HG02642 (cell line): ENCODE results near the gene GNAQ.
"Not testable (repeated sequence)": the region's sequence is repeated elsewhere in the genome, so short reads cannot be mapped to it uniquely, and the experiment has no call there.

Experiments
- ATAC-seq: cut with Tn5 transposase; IDR thresholded peaks from one replicate; pipeline ENCODE4 v1.9.1; 2021; ENCODE audit warnings: mild to moderate bottlenecking; ENCODE audit not compliant: unreplicated experiment, poor library complexity

The GNAQ gene

DNA sequence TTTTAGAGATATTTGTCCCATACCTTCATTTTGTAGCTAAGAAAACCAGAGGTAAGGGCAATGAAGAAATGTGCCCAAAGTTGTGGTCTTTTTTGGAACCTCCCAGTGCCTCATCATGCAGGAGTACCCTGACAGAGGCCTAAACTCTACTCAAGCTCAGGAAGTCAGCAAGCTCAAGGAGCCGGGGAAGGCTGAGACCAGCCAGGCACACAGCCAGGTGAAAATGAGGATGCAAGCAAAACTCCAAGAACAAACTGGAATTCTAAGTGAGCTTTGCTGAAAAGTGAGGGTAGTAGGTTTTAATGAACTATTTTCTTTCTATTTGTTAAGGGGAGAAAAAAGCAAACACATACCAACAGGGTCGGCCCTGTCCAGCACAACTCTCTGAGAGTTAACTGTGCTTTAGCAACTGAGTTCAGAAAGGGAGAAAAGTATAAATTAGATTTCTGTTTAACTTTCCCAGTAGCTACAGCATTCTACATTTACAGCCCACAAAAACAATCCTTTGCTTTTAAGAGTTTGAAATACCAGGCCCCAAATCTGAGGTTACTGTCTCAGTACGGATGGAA lies 146.4 kb downstream of the GNAQ start:
- ATAC-seq: no peak

DNA sequence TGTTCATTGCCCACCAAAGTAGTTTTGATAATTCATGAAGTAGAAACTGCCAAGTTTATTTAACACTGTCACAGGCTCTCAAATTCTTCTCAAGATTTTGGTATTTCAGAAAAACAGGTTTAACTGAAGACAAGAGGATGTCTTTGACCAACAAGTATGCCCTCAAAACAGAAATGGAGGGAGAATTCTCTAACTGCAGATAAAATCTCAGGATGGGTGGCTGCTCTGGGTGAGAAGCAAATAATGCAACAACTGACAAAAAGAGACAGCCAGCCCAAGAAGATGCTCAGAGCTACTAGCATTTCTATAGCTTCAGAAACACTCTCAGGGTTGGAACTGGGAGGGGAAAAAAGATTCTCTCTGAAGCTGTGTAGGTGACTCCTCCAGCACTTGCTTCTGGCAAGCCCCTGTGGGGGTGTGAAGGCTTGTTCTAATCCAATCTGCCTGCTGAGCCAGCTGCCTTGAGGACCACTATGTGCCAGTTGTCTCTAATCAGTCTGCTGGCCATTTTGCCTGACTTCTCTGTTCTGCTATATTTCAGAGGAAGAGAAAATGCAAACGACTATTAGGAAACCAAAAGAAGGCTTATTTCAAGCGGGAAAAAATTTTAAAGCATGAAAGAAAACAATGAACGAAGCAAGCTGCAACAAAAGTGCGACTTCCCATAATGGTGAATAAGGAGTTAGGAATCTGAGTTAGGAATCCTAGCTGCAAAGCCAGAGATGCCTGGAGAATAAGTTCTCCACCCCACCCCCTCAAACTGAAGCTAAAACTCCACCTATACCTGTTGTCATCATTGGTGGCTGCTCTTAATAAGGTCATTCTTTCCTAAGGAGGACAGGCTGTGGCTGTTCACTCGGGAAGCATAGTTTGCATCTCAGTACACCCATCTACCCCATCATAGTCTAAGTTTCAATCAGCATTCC lies 147.5 kb downstream of the GNAQ start:
- no peak for ATAC-seq

DNA sequence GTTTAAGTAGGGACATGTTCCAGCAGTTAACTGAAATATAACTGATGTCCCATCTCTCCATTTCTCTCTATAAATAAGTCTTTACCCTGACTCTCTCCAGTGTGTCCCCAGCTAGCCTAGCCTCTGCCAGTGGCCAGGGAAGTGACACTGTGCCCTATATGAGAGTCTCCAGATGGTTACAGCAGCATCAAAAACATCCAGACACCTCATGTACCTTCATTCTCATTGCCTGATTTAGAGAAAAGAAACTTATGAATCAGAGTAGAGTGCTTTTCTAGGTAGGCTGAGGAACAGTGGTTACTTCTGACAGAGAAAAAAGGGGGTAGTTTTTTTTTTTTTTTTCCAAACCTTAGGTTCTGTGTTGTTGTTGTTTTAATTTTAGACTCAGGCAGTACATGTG lies 148.5 kb downstream of the GNAQ start:
- ATAC-seq: no peak

DNA sequence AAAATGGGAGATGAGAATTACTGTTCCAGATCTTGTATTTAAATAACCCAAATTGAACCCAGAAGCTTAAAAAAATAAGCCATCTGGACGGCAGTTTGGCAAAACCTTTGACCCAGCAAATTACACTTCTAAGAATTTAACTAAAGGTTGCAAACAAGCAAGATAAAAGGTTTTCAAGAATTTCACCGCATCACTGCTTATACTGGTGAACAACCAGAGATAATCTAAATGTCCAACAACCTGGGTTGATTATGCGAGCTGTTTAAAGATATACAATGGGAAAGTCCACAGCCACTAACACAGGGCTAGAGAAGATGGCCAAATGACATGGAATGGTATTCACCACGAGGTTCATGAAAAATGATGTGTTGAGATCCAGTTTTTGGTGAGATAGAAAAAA lies 149.3 kb downstream of the GNAQ start:
- no peak for ATAC-seq

DNA sequence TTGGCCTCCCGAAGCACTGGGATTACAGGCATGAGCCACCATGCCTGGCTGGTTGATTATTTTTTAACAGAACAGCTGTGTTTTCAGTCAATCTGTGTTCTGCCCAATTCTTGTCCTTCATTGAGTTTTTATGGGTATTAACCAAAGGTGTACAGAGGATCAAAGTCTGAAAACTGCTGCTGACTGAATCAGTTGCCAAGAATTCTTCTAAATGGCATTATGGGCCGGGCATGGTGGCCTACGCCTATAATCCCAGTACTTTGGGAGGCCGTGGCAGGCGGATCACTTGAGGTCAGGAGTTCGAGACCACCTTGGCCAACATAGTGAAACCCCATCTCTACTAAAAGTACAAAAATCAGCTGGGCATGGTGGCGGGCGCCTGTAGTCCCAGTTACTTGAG lies 150.0 kb downstream of the GNAQ start:
- ATAC-seq: not testable (repeated sequence)

DNA sequence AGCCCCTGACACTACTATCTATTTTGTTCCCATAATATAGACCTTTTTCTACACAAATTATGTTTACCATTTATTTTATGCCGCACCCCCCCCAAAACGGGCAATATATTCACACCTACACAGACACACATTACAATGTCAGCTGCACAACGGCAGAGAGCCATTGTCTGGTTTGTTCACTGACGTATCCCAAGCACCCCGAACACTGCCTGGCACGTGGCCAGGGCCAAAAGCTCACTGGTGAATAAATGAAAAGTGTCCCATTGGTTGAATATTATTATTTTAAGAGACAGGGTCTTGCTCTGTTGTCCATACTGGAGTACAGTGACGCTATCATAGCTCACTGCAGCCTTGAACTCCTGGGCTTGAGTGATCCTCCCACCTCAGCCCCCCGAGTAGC lies 150.5 kb downstream of the GNAQ start:
- ATAC-seq: no peak

DNA sequence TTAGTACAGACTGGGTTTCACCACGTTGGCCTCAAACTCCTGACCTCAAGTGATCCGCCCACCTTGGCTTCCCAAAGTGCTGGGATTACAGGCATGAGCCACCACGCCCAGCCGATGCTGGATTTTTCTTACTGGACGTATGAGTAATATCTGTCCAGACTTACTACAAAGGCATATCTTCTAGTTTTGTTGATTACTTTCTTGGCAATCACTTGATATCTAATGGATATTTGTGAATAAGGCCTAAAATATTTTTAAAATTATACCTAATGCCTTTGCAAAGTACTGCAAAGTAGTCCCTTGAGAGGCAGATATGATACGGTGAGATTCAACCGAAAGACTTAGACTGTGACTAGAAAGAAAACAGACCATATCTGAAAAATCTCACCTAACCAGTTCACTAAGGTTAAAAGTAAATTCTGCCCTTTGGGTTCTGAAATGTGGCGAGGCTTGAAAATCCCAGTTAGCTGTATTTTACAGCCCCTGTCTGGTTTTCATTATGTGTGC lies 152.1 kb downstream of the GNAQ start:
- no peak for ATAC-seq

DNA sequence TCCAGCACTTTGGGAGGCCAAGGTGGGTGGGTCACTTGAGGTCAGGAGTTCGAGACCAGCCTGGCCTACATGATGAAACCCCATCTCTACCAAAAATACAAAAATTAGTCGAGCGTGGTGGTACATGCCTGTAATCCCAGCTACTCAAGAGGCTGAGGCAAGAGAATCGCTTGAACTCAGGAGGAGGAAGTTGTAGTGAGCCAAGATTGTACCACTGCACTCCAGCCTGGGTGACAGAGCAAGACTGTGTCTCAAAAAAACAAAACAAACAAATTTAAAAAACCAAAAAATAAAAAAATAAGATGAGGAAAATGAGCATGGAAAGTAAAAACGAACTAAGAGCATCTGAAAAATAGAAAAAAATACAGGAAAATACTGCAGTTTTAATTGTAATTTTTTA lies 152.8 kb downstream of the GNAQ start:
- not testable (repeated sequence) for ATAC-seq

DNA sequence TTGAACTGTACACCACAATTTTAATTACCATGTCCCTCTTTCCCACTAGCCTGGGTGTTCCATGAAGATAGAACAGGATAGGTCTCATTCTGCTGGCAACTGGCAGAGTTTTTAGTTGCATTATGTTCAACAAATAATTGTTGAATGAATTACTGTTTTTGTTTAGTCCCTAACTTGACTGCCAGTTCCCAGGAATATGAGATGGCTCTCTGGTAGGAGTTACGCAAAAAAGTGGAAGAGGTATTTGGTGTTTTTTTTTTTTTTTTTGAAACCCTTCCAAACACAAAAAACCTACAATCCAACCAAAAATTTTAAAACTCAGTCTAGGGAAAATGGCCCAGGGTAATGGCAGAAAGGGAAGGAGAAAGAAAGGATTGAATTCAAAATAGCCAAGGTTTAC lies 153.6 kb downstream of the GNAQ start:
- no peak for ATAC-seq

DNA sequence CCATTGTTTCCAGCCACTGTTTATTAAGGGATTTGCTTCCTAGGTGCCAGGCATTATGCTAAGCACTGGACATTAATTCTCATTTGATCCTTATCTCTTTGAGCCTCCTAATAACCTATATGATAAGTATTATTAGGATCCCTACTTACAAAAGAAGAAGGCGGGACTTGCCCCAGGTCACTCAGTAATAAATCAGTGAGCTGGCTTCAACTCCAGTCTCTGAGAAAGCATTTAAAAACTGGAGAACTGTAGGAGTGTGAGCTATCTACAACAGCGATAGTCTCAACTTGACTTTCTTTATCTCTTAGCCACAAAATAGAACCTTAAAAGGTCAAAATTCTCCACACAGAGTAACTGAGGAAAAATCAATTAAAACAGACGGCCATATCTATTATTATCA lies 155.0 kb downstream of the GNAQ start:
- ATAC-seq: no peak

DNA sequence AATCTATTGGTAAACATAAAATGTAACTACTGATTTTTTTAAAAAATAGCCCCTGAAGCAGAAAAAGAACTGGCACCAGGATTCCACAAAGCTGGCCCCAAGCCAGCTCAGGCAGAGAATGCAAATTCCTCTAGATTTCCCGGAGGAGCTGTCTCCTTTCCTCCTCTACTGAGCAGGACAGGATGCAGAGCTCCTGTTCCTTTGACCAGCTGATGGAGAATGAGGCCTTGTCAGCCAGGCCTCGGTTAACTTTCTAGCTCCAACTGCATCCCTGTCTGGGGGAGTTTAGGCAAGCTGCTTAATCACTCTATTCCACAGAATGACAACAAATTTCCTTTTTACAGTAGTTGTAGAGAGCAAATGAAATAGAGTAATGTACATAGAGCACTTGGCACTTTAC lies 155.5 kb downstream of the GNAQ start:
- no peak for ATAC-seq

DNA sequence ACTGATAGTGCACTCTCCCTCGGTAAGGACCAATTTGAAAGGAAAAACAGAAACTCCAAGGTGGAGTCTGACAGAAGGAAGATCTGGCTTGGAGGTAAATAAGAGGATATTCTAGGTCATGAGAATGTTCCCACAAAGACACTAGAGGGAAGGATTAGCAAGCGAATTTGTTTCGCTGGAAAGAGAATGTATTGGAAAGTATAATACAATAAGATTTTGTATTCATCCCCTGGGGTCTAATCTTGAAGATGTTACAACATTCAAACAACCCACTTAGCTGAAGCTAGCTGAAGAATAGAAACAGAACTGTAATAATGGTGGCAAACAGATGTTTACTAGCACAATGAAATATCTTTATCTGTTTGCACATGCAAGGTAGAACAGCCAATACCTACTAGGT lies 158.7 kb downstream of the GNAQ start:
- no peak for ATAC-seq

DNA sequence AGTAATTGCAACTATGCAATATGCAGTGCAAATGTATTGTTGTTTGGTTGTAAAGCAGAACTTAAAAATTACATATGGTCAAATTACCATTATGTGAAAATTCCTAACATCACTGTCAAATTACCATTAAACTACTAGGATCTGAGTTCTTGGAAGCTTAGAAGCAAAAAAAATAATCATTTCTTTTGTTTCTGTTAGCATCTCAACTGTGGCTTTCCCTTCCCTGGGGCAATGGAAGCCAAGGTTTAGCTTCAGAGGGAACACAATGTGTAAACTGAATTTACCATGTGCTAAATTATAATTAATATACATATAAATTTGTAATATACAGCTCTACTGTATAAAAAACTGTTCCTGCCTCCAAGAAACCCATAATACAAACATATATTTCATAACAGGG lies 159.4 kb downstream of the GNAQ start:
- ATAC-seq: no peak

DNA sequence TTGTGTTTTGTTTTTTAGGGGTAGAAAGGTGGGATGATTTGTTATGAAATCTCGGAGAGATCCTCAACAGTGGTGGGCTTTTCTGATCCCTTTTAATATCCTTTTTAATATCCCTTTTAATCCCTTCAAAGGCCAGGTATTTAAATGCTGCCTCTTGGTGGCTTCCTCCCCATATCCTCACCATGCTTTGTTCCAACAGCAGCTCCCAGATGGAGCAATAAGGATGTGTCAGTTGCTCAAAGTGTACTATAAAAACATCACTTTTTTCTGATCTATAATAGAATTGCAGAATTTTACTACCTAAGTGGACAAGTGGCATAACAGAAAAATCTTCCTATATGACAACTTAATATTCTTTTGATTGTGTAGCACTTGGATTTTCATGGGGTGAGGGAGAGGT lies 160.1 kb downstream of the GNAQ start:
- no peak for ATAC-seq

DNA sequence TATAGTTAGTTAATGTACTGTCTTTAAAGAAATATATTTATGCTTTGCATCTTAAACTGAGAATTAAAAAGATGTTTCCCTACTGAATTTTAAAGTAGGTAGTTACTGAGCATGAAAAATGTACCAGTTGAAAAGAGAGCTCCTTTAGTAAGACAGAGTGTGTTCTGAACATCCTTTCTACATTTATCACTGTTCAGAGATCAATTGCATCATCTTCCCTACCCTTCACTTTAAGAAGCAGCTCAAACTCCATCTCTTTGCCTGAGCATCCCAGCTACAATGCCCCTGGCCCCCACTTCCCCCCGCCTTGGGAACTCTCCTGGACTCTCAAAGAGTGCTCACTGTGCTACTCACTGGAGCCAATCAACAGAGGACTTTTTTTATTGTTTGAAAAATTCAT lies 164.7 kb downstream of the GNAQ start:
- ATAC-seq: no peak

DNA sequence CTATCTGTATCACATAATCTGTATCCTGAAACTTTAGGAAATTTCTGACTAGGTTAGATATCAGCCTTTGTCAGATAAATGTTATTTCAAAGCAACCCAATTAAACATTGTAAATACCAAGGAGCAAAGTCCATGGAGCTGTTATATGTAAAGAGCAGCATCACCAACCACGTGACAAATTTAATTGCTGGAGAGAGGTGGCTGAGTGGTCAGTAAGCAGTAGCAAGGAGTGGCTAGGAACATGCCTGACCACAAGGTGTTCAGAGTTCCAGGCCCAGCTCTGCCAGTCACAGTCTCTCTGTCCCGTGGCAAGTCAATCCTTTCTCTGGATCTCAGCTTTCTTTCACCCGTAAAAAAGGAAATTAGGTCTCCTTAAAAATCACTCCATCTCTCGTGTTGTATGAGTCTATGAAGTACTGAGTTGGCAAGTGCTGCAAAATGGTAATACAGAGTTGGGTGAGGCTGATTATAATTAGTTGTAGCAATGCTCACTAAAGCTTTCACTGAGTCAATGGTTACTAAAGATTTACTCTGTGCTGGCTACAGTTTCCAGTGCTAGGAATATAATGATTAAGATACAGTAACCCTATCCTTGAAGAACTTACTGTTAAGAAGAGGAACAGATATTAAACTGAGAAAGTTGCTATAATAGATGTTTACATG lies 166.1 kb downstream of the GNAQ start:
- ATAC-seq: no peak

DNA sequence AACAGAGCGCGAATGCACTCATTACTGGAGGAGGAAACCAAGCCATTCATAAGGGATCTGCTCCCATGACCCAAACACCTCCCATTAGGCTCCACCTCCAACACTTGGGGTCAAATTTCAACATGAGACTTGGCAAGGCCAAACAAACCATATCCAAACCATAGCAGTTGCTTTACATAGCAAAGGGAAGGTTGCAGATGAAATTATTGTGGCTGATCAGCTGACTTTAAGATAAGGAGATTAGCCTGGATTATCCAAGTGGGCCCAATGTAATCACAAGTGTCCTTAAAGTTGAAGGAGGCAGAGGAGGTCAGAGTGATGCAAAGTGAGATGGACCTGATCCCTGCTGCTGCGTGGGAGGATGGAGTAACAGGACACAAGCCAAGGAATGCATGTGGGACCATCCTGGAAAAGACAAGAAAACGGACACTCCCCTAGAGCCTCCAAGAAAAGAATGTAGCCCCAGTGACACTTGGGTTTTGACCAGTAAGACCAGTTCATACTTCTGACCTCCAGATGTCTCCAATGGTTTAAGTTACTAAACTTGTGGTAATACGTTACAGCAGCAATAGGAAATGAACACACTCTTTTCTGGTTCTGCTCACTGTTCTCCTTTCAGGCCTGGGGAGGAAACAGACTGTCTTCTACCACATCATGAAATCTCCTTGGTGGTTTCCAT lies 167.3 kb downstream of the GNAQ start:
- no peak for ATAC-seq

DNA sequence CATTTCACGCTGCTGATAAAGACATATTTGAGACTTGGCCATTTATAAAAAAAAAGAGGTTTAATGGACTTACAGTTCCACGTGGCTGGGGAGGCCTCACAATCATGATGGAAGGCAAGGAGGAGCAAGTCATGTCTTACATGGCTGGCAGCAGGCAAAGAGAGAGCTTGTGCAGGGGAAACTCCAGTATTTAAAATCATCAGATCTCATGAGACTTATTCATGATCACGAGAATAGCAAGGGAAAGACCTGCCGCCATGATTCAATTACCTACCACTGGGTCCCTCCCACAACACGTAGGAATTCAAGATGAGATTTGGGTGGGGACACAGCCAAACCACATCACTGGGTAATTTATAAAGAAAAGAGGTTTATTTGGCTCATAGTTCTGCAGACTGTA lies 168.0 kb downstream of the GNAQ start:
- not testable (repeated sequence) for ATAC-seq

DNA sequence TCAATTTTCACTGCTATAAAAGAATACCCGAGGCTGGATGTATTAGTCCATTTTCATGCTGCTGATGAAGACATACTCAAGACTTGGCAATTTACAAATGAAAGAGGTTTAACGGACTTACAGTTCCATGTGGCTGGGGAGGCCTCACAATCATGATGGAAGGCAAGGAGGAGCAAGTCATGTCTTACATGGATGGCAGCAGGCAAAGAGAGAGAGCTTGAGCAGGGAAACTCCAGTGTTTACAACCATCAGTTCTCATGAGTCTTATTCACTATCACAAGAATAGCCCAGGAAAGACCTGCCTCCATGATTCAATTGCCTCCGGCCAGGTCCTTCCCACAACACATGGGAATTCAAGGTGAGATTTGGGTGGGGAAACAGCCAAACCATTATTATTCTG lies 170.7 kb downstream of the GNAQ start:
- ATAC-seq: not testable (repeated sequence)

DNA sequence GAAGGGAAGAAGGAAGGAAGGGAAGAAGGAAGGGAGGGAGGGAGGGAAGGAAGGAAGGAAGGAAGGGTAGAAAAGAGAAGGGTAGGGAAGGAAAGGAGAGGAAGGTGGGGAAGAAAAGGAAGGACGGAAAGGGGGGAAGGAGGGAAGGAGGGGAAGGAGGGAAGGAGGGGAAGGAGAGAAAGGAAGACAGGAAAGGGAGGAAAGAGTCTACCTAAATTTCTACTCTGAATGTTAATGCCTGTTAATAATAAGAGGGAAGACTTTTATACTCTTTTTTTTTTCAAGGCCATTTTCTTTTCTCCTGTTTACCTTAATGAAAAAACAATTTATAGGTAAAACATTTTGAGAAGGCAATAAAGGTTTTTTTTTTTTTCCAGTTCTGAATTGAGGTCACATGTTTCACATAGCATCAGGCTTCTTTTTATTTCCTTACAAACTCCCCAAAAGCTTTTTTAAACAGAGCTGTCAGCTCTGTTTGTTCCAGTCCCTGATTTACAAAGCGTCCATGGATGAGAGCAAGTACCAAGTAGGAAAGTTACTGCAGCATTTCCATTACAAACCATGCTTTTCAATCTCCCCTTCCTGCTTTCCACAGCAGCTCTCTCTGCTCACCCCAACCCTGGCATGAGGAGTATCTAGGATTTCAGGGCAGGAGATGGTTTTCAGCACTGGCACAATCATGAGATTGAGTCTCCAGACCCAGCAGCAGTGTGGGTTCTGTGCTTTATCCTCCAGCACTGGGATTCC lies 173.9 kb downstream of the GNAQ start:
- no peak for ATAC-seq
